ENCODE measurements around the gene SNED1.

DNA sequence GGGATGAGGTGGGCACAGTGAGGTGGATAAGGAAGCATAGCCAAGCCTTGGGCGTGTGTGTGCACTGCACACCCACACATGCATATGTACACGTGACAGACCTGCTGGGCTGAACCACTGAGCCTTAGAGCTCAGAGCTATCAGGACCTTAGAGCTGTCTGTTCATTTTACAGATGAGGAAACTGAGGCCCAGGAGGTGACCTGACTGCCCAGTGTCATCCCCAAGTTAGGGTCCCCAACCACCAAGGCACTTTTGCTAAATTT is 8.2 kb upstream of the SNED1 start:
- TF ChIP-seq, protein P1, sequence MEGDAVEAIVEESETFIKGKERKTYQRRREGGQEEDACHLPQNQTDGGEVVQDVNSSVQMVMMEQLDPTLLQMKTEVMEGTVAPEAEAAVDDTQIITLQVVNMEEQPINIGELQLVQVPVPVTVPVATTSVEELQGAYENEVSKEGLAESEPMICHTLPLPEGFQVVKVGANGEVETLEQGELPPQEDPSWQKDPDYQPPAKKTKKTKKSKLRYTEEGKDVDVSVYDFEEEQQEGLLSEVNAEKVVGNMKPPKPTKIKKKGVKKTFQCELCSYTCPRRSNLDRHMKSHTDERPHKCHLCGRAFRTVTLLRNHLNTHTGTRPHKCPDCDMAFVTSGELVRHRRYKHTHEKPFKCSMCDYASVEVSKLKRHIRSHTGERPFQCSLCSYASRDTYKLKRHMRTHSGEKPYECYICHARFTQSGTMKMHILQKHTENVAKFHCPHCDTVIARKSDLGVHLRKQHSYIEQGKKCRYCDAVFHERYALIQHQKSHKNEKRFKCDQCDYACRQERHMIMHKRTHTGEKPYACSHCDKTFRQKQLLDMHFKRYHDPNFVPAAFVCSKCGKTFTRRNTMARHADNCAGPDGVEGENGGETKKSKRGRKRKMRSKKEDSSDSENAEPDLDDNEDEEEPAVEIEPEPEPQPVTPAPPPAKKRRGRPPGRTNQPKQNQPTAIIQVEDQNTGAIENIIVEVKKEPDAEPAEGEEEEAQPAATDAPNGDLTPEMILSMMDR (IDR thresholded peaks at IDR 0.05), result no peak
- TF ChIP-seq POLR2A (IDR thresholded peaks at IDR 0.05) (no peak), POLR2AphosphoS5 (IDR thresholded peaks at IDR 0.05) (no peak), EP300 (IDR thresholded peaks at IDR 0.05) (no peak)
